H1 (cell line): ENCODE measurements around the gene OAS3. TPM values are rescaled to one million over a fixed set of nuclear protein-coding genes. Genes with fewer than 3 reads are reported as not detected.

Experiments used
- CTCF ChIA-PET: fragments of 300-600 bp; sonication (Branson Sonifier 250); formaldehyde crosslinking; loops from one replicate; lab custom pipeline; 2021; ENCODE audit not compliant: partially characterized antibody; lab: Charles Lee
- POLR2A ChIA-PET: fragments of 300-600 bp; sonication (Branson Sonifier 250); formaldehyde crosslinking; loops from one replicate; lab custom pipeline; 2021; ENCODE audit warnings: inconsistent platforms; ENCODE audit not compliant: partially characterized antibody; lab: Charles Lee
- DNase-seq, 2 experiments: peaks; one replicate each; pipeline versions ENCODE4 v3.0.0 to v3.0.0-alpha.2; 2010 to 2022; ENCODE audit warnings: low spot score in 2 of 2, low read depth in 1 of 2, mixed read lengths in 1 of 2
- FAIRE-seq: peaks from 2 replicates; lab custom pipeline; 2011; peaks lifted over from hg19 to GRCh38; lab: Jason Lieb, UNC
- H2AFZ ChIP-seq: 2 replicates; pipeline ENCODE4 v1.8.1; 2012; ENCODE audit warnings: low read length, inconsistent platforms
- H2AK5ac ChIP-seq: 2 replicates; pipeline ENCODE4 v1.6.1; 2013; ENCODE audit warnings: low read depth, low read length
- H2BK120ac ChIP-seq: replicated peaks from 2 replicates; pipeline ENCODE3; 2013; ENCODE audit warnings: low read depth, low read length, inconsistent platforms
- H2BK12ac ChIP-seq: 2 replicates; pipeline ENCODE4 v1.6.1; 2013; ENCODE audit warnings: low read depth, low read length
- H2BK15ac ChIP-seq: 2 replicates; pipeline ENCODE4 v1.6.1; 2013; ENCODE audit warnings: low read length
- H2BK20ac ChIP-seq: 2 replicates; pipeline ENCODE4 v1.6.1; 2013; ENCODE audit warnings: low read length
- H2BK5ac ChIP-seq: 2 replicates; pipeline ENCODE4 v1.6.1; 2013; ENCODE audit warnings: low read depth, low read length
- H3K14ac ChIP-seq: 2 replicates; pipeline ENCODE4 v1.6.1; 2013; ENCODE audit warnings: inconsistent platforms; ENCODE audit not compliant: insufficient read length
- H3K18ac ChIP-seq: 2 replicates; pipeline ENCODE4 v1.6.1; 2013; ENCODE audit warnings: low read length; ENCODE audit errors: extremely low read depth
- H3K23ac ChIP-seq: 2 replicates; pipeline ENCODE4 v1.6.1; 2013; ENCODE audit warnings: inconsistent platforms; ENCODE audit not compliant: insufficient read length
- H3K23me2 ChIP-seq: 2 replicates; pipeline ENCODE4 v1.6.1; 2013; ENCODE audit warnings: low read depth, low read length
- H3K27ac ChIP-seq: 2 replicates; pipeline ENCODE4 v1.6.1; 2011; ENCODE audit warnings: low read depth, low read length, inconsistent platforms
- H3K27me3 ChIP-seq, 4 experiments: replicated peaks in 1 of 4; 1 replicate in 1 of 4; 2 replicates in 3 of 4; pipeline versions ENCODE4 v1.6.1 to v1.8.1; 2011 to 2013; ENCODE audit warnings: low read length in 3 of 4, mild to moderate bottlenecking in 3 of 4, inconsistent platforms in 2 of 4, mixed read lengths in 2 of 4, moderate library complexity in 1 of 4; ENCODE audit not compliant: control insufficient read depth in 3 of 4, insufficient read depth in 3 of 4; ENCODE audit errors: extremely low read depth in 1 of 4
- H3K36me3 ChIP-seq, 4 experiments: 2 replicates each; pipeline versions ENCODE4 v1.6.1 to v1.8.1; 2011 to 2013; ENCODE audit warnings: mild to moderate bottlenecking in 4 of 4, low read length in 3 of 4, moderate library complexity in 2 of 4, control low read depth in 1 of 4, inconsistent platforms in 1 of 4; ENCODE audit not compliant: insufficient read depth in 4 of 4, control insufficient read depth in 2 of 4
- H3K4ac ChIP-seq: replicated peaks from 2 replicates; pipeline ENCODE3; 2013; ENCODE audit warnings: low read length, low read depth, mixed read lengths, inconsistent platforms; ENCODE audit not compliant: insufficient read length
- H3K4me1 ChIP-seq, 4 experiments: replicated peaks in 1 of 4; 1 replicate in 1 of 4; 2 replicates in 3 of 4; pipeline versions ENCODE4 v1.6.1 to v1.8.1; 2011 to 2013; ENCODE audit warnings: low read length in 3 of 4, inconsistent platforms in 2 of 4, mixed read lengths in 1 of 4; ENCODE audit not compliant: insufficient read depth in 4 of 4, control insufficient read depth in 3 of 4
- H3K4me2 ChIP-seq, 2 experiments: 2 replicates each; pipeline versions ENCODE4 v1.6.1 to v1.8.1; 2011 to 2013; ENCODE audit warnings: low read depth in 2 of 2, low read length in 2 of 2, control low read depth in 1 of 2, inconsistent platforms in 1 of 2, mild to moderate bottlenecking in 1 of 2; ENCODE audit not compliant: insufficient read depth in 1 of 2
- H3K4me3 ChIP-seq, 4 experiments: fragments of 200-600, 300-600 bp in 1 of 4; sonication (generic), shearing (Covaris generic), sonication (Bioruptor Twin) in 1 of 4; 2 replicates each; pipeline versions ENCODE4 v1.5.1 to v1.8.1; 2011 to 2016; ENCODE audit warnings: low read length in 4 of 4, low read depth in 3 of 4, control low read depth in 2 of 4, inconsistent platforms in 2 of 4, mild to moderate bottlenecking in 2 of 4, mixed read lengths in 1 of 4, moderate library complexity in 1 of 4; ENCODE audit not compliant: insufficient read depth in 2 of 4; ENCODE audit errors: extremely low read depth in 1 of 4
- H3K56ac ChIP-seq: replicated peaks from 2 replicates; pipeline ENCODE3; 2013; ENCODE audit warnings: low read depth, mild to moderate bottlenecking, mixed read lengths, low read length, inconsistent platforms; ENCODE audit not compliant: insufficient read length
- H3K79me1 ChIP-seq: 2 replicates; pipeline ENCODE4 v1.6.1; 2013; ENCODE audit warnings: low read depth, low read length, control low read depth
- H3K79me2 ChIP-seq, 2 experiments: 2 replicates each; pipeline versions ENCODE4 v1.6.1 to v1.8.1; 2012 to 2013; ENCODE audit warnings: low read length in 2 of 2, mild to moderate bottlenecking in 2 of 2, inconsistent platforms in 1 of 2; ENCODE audit not compliant: insufficient read depth in 2 of 2, control insufficient read depth in 1 of 2
- H3K9ac ChIP-seq, 4 experiments: replicated peaks in 1 of 4; 1 replicate in 1 of 4; 2 replicates in 3 of 4; pipeline versions ENCODE4 v1.6.1 to v1.8.1; 2011 to 2013; ENCODE audit warnings: low read depth in 3 of 4, low read length in 3 of 4, control low read depth in 2 of 4, mild to moderate bottlenecking in 2 of 4, moderate library complexity in 2 of 4, inconsistent platforms in 1 of 4; ENCODE audit errors: extremely low read depth in 1 of 4
- H3K9me3 ChIP-seq, 2 experiments: 2 replicates each; pipeline versions ENCODE4 v1.6.1 to v1.8.1; 2012 to 2013; ENCODE audit warnings: mild to moderate bottlenecking in 2 of 2, moderate library complexity in 2 of 2, control low read depth in 1 of 2, inconsistent platforms in 1 of 2, low read depth in 1 of 2, low read length in 1 of 2, mixed read lengths in 1 of 2; ENCODE audit not compliant: insufficient read depth in 2 of 2
- H4K20me1 ChIP-seq, 2 experiments: replicated peaks in 1 of 2; 2 replicates each; pipeline versions ENCODE3 to v1.8.1; 2011 to 2013; ENCODE audit warnings: inconsistent platforms in 2 of 2, low read length in 2 of 2, mild to moderate bottlenecking in 1 of 2; ENCODE audit not compliant: insufficient read depth in 2 of 2, control insufficient read depth in 1 of 2
- H4K5ac ChIP-seq: 2 replicates; pipeline ENCODE4 v1.6.1; 2013; ENCODE audit warnings: low read length, low read depth, mixed read lengths, inconsistent platforms; ENCODE audit not compliant: insufficient read length
- H4K8ac ChIP-seq: 2 replicates; pipeline ENCODE4 v1.8.0; 2013; ENCODE audit warnings: mild to moderate bottlenecking, moderate library complexity, low read length, inconsistent platforms; ENCODE audit not compliant: insufficient read depth; ENCODE audit errors: extremely low read depth
- H4K91ac ChIP-seq: replicated peaks from 2 replicates; pipeline ENCODE3; 2013; ENCODE audit warnings: low read length, mixed read lengths, inconsistent platforms; ENCODE audit not compliant: insufficient read length
- GABPA ChIP-seq: IDR thresholded peaks from 2 replicates; pipeline ENCODE4 v1.6.1; 2011; ENCODE audit warnings: mild to moderate bottlenecking, low read length, moderate library complexity, borderline replicate concordance; ENCODE audit not compliant: insufficient read depth
- NANOG ChIP-seq: IDR thresholded peaks from 2 replicates; pipeline ENCODE4 v1.6.1; 2011; ENCODE audit warnings: low read length, low read depth, mild to moderate bottlenecking, inconsistent platforms; ENCODE audit not compliant: insufficient read depth, poor library complexity, severe bottlenecking
- POLR2A ChIP-seq, 2 experiments: IDR thresholded peaks; 1 replicate in 1 of 2; 2 replicates in 1 of 2; pipeline ENCODE4 v1.6.1; 2011; ENCODE audit warnings: low read depth in 2 of 2, low read length in 2 of 2, mild to moderate bottlenecking in 2 of 2; ENCODE audit errors: control extremely low read depth in 1 of 2
- RFX5 ChIP-seq: IDR thresholded peaks from 2 replicates; pipeline ENCODE4 v1.6.1; 2011; ENCODE audit warnings: low read depth, low read length, improper control_type of control experiment, borderline replicate concordance
- SIX5 ChIP-seq: IDR thresholded peaks from 2 replicates; pipeline ENCODE4 v1.6.1; 2011; ENCODE audit warnings: mild to moderate bottlenecking, low read depth, low read length
- TEAD4 ChIP-seq: IDR thresholded peaks from 2 replicates; pipeline ENCODE4 v1.6.1; 2012; ENCODE audit warnings: low read depth, low read length, inconsistent platforms, mixed read lengths
- ZNF274 ChIP-seq: IDR thresholded peaks from 2 replicates; pipeline ENCODE4 v1.7.0; 2012; ENCODE audit warnings: low read length, borderline replicate concordance; ENCODE audit errors: extremely low read depth
- WGBS, 2 experiments: shearing (Covaris generic) in 1 of 2; methylation state at CpG; one replicate each; pipeline versions ENCODE4 v1.1.6 to v1.1.7; 2013 to 2015; ENCODE audit warnings: low lambda C conversion rate in 2 of 2, mixed read lengths in 2 of 2, inconsistent platforms in 1 of 2, low coverage in 1 of 2, missing lambda C conversion rate in 1 of 2; ENCODE audit not compliant: insufficient replicate concordance in 2 of 2, insufficient coverage in 1 of 2, insufficient read length in 1 of 2; ENCODE audit errors: extremely low coverage in 1 of 2, missing lambda C conversion rate in 1 of 2; 5-methylcytosine and 5-hydroxymethylcytosine counted together
- polyA plus RNA-seq, 7 experiments: library from polyadenylated mRNA; depleted of rRNA in 3 of 7; stranded (reverse) in 5 of 7; unstranded in 2 of 7; fragments of >200 nt in 5 of 7; fragments of 200-250 nt in 2 of 7; gene quantifications; 1 replicate in 5 of 7; 2 replicates in 1 of 7; 4 replicates in 1 of 7; pipeline versions ENCODE4 v1.2.1 to v1.2.3, GENCODE V29; 2011 to 2013; ENCODE audit warnings: missing spikeins in 2 of 7, mixed read lengths in 2 of 7
- total RNA-seq: library from RNA; stranded (reverse); fragmentation: NEBNext Ultra II Directional; extraction: Animal tissue kit (Norgen Biotek cat#: 25700); gene quantifications from 2 replicates; pipeline ENCODE4 v1.2.1, GENCODE V29; 2021

The OAS3 gene
- total and polyA plus RNA-seq, 2 of the 8 experiments (the other 6 are each of a cell fraction or from before 2014, with no cell fraction given): 0.73 to 3.7 TPM

DNA sequence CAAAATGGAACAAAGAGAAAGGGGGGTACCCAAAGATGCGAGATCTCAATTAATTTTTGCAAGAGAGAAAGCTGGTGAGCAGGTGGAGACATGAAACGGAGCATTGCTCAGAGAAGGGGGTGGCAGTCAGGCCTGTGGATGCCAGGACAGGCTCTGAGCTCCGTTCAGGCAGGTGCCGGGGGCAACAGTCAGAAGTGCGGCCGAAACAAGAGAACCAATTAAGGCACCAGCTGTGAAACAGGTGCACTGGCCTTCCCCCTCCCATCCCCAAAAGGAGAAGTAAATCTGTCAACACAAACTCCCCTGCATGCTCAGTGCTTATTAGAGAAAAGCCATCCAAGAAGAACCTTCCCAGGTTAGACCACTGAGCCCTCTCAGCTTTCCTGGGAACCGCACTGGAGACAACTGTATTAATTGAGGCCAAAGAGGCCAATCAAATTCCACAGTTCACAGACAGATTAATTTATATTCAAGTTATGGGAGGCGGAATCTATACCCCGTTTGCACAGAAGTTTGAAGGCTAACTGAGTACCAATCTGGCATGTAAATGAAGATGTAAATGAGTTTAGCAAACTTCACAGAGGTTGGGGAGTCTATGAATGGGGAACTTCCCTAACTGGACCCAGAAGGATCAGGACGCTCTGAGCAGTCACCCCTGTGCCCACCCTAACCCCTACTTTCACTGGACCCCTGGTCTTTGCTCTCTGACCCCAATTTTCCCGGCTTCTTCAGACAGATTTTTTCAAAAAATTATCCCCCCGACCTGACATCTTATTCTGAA is 60.9 kb downstream of the OAS3 start:
- POLR2A ChIA-PET: interaction anchor here (1.1 kb wide), 1 partner anchor 8 kb away, joined by 3 read pairs; no protein-coding TSS in a partner anchor
- Histone ChIP-seq H2BK120ac (no peak overlapping the region), H3K27ac (no peak overlapping the region), H4K8ac (no peak overlapping the region), H3K79me2 (no peaks in the 10 kb centered on the region), H2BK12ac (no peak overlapping the region), H3K9me3 (0 out of 4 replicates have a peak, but pooled peaks cover 0 to 3% of the 10 kb centered on the region in 2 experiments), H3K9ac (no peak overlapping the region), H2BK20ac (no peak overlapping the region), H2BK5ac (no peak overlapping the region), H3K18ac (no peak overlapping the region), H3K79me1 (no peaks in the 10 kb centered on the region), H4K20me1 (peaks cover 0 to 3% of the 10 kb centered on the region in 2 experiments), H3K14ac (no peak overlapping the region), H3K56ac (no peak overlapping the region), H3K36me3 (no peaks in the 10 kb centered on the region), H3K23ac (no peak overlapping the region), H3K4ac (no peak overlapping the region), H3K4me2 (no peak overlapping the region), H2AFZ (no peak overlapping the region), H3K4me1 (peaks cover 0 to 2% (median 0%) of the 10 kb centered on the region in 4 experiments; a peak in 1 of 7 replicates), H2AK5ac (no peak overlapping the region), H4K91ac (no peak overlapping the region), H2BK15ac (no peak overlapping the region), H3K4me3 (no peak overlapping the region), H4K5ac (no peak overlapping the region), H3K23me2 (peaks cover 3% of the 10 kb centered on the region; the same call in 1 of the 2 replicates), H3K27me3 (no peaks in the 10 kb centered on the region)
- FAIRE-seq: no peak
- WGBS, 2 experiments: 81% methylated on average over 12 of the region's 12 CpGs; no CpG with 5 or more reads in 1 of the 2 experiments
- CTCF ChIA-PET: interaction anchor here (1.9 to 15.8 kb wide), 2 partner anchors 8 to 10 kb away, joined by 8 to 202 read pairs; no protein-coding TSS in a partner anchor
- TF ChIP-seq NANOG (no peak), TEAD4 (no peak), ZNF274 (no peak), POLR2A (IDR thresholded peaks at IDR 0.05; ENCODE audit: control extremely low read depth in 1 of 2, low read depth in 2 of 2, low read length in 2 of 2) (no peak), RFX5 (no peak), GABPA (no peak), SIX5 (no peak)
- DNase-seq: no peak
